GM21576 (cell line): ENCODE measurements around the gene GET4.
"Not testable (repeated sequence)": the region's sequence is repeated elsewhere in the genome, so short reads cannot be mapped to it uniquely, and the experiment has no call there.

Experiments used
- ATAC-seq: cut with Tn5 transposase; IDR thresholded peaks from one replicate; pipeline ENCODE4 v1.9.1; 2021; ENCODE audit warnings: mild to moderate bottlenecking, moderate library complexity; ENCODE audit not compliant: unreplicated experiment

Gene GET4

DNA sequence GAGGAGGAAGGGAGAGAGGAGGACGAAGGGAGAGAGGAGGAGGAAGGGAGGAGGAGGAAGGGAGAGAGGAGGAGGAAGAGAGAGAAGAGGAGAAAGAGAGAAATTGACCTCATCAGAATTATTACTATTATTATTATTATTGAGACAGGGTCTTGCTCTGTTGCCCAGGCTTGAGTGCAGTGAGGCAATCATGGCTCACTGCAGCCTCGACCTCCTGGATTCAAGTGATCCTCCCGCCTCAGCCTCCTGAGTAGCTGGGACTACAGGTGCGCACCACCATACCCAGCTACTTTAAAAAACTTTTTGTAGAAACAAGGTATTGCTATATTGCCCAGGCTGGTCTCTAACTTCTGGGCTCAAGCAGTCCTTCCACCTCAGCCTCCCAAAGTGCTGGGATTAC, 67.4 kb downstream of the GET4 start:
- ATAC-seq = not testable (repeated sequence)

DNA sequence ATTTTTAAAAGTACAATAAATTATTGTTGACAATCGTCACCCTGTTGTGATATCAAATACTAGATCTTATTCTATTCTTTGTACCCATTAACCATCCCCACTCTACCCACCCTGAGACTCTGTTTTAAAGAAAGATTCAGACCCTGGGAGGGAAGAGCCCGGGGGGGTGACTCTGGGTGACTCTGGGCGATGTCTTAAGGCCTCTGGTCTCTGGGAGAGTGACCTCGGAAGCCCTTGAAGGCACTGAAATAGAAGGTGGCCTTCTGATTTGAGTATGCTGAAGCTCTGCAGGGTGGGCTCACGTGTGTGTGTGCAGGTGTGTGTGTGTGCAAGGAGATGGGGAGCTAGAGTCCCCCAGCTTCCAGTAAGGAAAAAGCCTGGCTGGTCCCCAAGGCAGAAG, 68.4 kb downstream of the GET4 start:
- no peak for ATAC-seq

DNA sequence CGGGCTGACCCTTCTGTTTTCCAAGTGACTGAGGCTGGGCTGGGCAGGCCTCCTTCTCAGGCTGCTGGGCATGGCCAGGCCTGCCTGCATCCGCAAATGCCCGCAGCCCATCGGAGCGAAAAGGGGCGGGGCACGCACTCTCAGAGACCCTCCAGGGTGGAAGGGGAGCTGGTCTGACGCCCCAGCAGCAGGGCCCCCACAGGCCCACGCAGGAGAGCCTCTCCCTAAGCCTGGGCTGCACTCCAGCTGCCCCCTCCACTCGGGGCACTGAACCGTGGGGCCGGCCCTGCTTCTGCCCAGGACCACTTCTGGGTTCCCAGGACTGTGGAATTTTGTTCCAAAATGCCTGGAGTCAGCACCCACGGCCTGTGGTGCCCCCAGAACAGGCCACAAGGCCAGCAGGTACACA, 68.8 kb downstream of the GET4 start:
- no peak for ATAC-seq

DNA sequence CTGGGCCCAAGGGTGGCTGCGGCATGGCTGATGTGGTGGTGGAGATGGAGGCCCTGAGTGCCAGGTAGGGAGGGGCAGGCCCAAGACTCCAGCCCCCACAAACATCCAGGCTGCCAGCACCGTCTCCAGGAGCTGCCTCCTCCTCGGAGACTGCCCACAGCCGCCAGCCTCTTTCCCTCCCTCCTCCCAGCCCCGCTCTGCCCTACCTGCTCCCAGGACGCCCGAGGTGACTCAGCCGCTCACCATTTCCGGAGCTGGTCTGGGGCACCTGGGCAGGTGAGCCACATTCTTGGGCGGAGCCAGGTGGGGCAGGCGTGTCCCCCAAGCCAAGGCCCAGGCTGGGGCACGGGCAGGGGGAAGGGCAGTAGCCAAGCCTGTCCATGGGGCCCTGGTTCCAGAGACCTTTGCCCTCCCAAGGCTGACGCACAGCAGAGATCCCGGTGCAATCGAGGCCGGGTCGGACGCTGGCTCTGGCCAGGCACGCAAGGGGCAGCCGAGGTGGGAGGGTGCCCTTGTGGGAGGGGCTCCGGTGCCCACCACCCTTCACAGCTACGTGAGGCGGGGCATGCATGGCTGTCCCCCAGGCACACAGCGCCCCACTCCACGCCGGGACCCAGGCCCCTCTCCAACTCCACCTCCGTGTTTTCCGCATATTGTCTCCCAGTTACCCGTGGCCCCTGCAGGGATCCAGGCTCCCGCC, 69.4 kb downstream of the GET4 start:
- ATAC-seq = no peak
